Measurements from ENCODE around the gene PLCG1.

The PLCG1 gene

GRCh38 chr20:41145317-41145716 lies 8.0 kb downstream of the PLCG1 start:
- no peak for DNase-seq

DNA sequence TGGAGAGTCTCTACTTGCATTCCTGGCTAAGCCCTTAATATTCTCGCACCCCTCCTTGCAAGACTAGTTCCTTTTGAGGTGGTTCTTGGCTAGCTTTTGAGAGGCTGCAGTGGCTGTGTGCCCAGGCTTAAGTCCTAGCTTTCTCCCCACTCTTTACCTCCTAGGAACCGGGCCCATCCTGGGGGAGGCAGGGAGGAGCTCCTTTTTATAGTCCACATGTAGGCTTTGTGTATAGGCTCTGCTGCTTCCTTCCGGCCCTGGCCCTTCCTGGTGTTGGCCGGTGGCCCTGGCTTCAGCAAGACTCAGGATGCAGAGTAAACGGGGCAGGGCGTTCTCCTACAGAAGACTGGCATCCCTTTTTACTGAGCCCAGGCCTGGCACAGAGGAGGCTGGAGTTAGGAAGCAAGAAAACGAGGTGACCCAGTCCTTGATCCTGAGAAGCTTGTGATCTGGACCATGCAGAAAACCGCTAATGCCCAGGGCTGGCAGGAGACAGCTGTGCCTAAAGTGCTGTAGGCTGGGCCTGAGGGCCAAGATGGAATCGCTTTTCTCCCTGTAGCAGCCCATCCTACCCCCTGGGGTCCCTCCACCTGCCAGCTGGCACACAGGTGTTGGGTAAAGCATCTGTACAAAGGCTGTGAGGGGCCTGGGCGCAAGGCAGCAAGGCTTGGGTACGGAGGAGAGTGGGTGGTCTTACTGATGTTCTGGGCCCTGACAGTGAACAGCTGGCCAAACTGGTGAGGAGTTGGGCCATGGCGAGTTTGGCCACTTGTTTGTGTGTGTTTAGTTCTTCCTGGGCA lies 8.7 kb downstream of the PLCG1 start:
- no peak for DNase-seq

DNA sequence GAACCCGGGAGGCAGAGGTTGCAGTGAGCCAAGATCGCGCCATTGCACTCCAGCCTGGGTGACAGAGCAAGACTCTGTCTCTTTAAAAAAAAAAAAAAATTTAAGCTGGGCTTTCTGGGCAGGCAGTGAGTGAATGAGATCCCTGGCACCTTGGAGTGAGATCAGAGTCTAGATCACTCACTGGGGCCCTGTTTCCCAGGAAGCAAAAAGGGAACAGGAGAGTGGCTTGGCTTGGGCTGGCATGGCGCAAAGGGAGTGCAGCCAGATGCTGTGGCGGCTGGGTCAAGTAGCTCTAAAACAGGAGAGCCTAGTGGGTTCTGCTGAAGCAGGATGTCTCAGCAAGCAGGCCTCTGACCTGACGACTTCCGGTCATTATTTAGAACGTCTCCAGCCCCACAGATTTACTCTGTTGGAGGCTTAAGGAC lies 10.4 kb downstream of the PLCG1 start:
- DNase-seq = no peak

GRCh38 chr20:41148942-41149341 lies 11.6 kb downstream of the PLCG1 start:
- no peak for DNase-seq

DNA sequence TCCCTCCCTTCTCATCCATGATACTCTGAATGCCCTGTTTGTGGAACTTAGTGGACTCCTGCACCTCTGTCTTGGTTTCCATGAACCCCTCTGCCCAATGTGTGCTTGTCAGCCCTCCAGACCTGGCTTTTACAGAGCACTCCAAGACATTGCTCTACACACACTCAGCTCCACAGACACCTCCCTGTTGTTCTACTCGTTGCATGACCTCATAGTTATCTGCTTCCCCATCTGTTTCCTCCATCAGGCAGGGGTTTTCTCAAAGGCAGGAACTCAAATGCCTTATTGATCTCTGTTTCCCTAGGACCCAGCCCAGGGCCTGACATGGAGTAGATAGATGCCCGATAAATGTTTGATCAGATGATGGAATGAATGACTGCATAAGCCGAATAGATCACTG lies 13.3 kb downstream of the PLCG1 start:
- DNase-seq = peak; percentile 56

DNA sequence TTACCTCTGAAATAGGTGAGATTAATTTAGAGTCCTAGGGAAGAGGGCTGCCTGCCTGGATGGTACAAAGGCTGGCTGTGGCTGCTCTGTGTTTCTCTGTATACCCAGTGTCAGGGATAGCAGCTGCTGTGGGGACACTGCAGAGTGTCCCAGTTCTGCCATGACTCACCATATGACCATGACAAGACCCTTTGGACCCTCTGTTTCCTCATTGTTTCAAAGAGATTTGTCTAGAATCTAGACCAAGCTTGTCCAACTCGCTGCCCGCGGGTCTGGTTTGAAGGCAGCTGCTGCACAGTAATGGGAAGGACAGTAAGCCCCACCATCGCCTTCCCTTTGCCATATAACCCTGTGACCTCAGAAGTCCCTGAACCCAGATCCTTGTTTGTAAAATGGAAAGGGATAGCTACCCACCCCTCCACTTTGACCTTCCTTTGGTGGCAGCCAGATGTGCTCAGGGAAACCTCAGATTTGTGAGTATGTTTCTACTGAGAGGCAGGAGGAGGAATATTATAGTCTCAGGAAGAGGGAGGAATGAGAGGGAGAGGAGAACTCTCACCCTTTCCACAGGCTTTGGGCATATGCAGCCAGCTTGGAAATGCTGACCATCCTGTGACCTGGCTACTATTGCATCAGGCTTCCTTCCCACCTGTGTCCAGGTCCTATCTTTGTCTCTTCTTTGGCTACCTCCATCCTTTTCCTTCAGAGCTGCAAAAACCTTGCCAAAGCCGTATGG lies 14.0 kb downstream of the PLCG1 start:
- no peak for DNase-seq

GRCh38 chr20:41152108-41152757 lies 14.9 kb downstream of the PLCG1 start:
- no peak for DNase-seq

DNA sequence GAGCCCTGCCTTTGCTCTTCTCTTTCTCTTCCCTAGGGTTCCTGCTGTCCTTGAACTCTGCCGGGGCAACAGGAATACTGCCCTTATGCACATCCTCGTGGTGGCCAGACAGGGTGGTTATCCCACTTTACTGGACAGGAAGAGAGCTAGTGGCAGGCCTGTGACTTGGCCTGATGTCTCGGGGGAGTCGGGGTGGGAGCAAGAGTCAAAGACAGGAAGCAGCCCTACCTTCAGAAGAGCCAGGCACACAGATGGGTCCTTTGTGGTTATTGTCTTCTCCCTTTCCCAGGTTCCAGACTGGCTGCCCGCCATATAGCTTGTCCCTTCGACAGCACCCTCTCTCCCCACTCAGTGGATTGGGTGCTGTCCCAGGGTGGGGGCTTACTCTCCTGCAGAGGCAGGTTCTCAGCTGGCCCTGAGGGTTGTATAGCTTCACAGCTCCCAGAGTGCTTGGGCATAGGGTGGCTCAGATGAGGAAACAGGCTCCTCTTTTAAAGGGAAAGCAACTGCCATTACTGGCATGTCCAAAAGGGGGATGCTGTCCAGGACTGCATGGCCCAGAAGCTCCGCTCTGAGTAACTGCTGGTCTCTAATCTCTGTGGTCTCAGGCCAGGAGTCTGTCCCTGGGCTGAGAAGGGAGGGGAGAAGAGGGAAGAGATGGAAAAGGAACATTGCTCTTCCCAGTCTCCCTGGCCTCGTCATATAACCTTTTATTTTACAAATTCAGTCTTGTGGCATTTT lies 17.3 kb downstream of the PLCG1 start:
- no peak for DNase-seq

DNA sequence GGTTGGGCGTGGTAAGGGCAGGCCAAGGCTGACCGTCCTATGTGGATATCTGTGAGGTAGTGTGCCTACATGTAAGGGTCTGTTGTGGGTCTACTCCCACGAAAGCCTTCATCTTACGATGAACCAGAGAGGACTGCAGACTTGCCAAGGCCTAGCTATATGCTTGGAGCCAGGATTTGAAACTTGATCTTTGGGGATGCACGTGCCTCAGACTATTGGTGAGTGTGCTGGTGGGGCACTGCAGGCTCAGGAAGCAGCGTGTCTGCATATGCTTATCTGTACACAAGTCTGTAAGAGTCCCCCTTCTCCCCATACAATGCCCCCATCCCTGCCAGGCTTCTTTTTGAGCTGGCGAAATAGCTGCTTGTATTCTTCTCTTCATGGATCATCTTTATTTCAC lies 17.9 kb downstream of the PLCG1 start:
- DNase-seq = no peak

DNA sequence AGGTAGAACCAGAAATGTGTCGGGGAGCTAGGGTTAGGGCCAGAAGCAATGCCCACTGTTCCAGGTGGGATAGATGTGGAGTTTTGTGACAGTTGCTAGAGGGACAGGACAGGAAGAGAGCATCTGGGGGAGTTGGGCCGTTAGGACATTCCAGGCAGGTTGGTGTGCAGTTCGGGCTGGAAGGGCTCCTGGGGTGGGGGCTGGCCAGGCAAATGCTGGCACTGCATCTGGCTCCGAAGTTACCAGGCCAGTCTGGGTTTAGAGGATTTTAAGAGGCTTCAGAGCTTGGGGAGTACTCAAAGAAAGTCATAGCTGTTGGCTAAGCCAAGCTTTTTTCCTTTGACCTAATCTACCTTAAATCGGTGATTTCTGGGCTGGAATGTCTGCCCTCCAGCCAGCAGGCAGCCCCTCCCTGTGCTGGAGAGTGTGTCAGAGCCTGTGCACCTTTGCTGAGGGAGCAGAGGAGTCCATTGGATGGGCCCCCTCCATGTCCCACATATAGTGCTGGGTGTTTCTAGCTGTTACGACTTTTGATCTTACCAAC lies 20.8 kb downstream of the PLCG1 start:
- DNase-seq = no peak

GRCh38 chr20:41159547-41159946 lies 22.2 kb downstream of the PLCG1 start:
- DNase-seq = no peak

GRCh38 chr20:41160686-41161085 lies 23.3 kb downstream of the PLCG1 start:
- DNase-seq = no peak

GRCh38 chr20:41161886-41162285 lies 24.5 kb downstream of the PLCG1 start:
- peak; percentile 25 for DNase-seq

GRCh38 chr20:41162396-41162795 lies 25.1 kb downstream of the PLCG1 start:
- no peak for DNase-seq

DNA sequence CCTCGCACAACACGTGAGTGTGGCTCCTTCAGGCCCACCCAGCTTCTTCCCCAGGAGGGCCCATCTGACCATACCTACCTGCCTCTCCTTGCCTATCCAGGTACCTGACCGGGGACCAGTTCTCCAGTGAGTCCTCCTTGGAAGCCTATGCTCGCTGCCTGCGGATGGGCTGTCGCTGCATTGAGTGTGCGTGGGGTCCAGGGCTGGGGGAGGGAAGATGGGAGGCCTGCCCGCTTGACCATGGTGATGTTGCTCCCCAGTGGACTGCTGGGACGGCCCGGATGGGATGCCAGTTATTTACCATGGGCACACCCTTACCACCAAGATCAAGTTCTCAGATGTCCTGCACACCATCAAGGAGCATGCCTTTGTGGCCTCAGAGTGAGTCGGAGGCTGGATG lies 26.5 kb downstream of the PLCG1 start:
- DNase-seq = no peak

- DNase-seq = no peak
Observed at GRCh38 chr20:41165001-41165882, 27.9 kb downstream of the PLCG1 start.

- no peak for DNase-seq
Observed at GRCh38 chr20:41166201-41167117, 29.1 kb downstream of the PLCG1 start.

DNA sequence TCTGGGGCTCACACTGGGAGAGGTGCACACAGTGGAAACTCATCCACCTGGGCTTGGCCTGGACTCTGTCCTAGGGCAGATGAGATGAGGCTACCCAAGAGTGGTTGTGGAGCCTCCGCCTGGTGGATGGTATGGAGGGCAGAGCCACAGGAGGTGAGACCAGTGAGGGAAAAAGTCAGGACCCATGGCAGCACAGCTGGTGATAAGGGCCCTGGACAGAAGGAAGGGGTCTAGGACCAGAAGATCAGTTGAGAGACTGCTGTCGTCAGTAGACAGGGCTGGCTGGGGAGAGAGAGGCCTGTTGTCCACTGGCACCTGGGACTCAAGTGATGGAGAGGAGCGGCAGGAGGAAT lies 29.8 kb downstream of the PLCG1 start:
- no peak for DNase-seq

DNA sequence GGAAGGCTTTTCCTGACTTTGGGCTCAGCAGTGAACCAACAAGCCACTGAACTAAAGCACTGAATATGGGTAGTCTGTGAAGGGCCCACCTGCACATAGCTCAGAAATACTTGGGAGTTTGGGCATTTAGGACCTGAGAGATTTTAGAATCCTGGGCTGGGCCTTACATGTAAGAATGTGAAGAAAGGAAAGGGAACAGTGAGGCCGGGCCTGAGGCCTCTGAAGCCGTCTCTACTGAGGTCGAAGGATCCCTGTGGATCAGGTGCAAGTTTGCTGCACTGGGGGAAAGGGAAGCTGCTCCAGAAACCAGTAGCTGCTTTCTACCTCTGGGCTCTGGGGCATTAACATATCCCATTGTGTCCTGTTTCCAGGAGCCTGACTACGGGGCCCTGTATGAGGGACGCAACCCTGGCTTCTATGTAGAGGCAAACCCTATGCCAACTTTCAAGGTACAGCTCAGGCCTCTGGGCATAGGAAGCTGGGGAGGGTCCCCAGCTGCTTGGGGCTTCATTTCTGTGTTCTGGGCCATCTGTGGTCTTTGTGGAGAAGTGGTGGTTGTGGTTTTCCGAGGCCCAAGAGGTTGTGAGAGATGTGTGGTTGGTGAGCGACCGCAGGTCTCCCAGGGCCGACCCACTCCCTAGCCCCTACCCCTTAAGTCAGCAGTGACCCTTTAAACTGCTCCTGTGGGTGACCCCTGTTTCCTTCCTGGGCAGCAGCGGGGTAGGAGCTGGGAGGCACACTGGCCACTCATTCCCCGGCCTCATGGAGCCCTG lies 30.3 kb downstream of the PLCG1 start:
- no peak for DNase-seq

Measured in CD4-positive, alpha-beta T cell treated with Interleukin-21 for 1 hour (primary cell).